HCT116 (cell line): ENCODE measurements around the gene TMEM129. TPM values are rescaled to one million over a fixed set of nuclear protein-coding genes. Genes with fewer than 3 reads are reported as not detected.

ENCODE experiments used
- ATAC-seq: fragments of 200-7000 bp; cut with Tn5 transposase; 2 replicates; pipeline ENCODE4 v1.9.1; 2020; ENCODE audit warnings: mild to moderate bottlenecking, moderate library complexity
- BruUV-seq: library from RNA; stranded (reverse); fragments of 400-500 nt; replicated peaks from 2 replicates; lab custom pipeline; 2021; lab: Mats Ljungman, UMichigan
- CTCF ChIA-PET: fragments of 300-600 bp; sonication (Branson Sonifier 250); formaldehyde crosslinking; loops from one replicate; lab custom pipeline; 2021; ENCODE audit warnings: antibody characterized with exemption; lab: Charles Lee
- POLR2A ChIA-PET: fragments of 300-600, 350-600 bp; sonication (Branson Sonifier 250); formaldehyde crosslinking; loops from one replicate; lab custom pipeline; 2021; ENCODE audit warnings: antibody characterized with exemption; lab: Charles Lee
- RAD21 ChIA-PET, 2 experiments: fragments of 300-600 bp; sonication (Branson Sonifier 250); formaldehyde crosslinking; loops; one replicate each; lab custom pipeline; 2023; ENCODE audit warnings: low total read pairs in 2 of 2; ENCODE audit not compliant: uncharacterized antibody in 2 of 2, unreplicated experiment in 2 of 2, low non-redundant PET in 1 of 2; lab: Charles Lee
- DNase-seq: peaks from one replicate; pipeline ENCODE4 v3.0.0-alpha.2; 2010; ENCODE audit warnings: low read depth, low spot score
- H2AFZ ChIP-seq: fragments of 200-600 bp; shearing (Covaris generic), sonication (generic); 2 replicates; pipeline ENCODE4 v1.6.1; 2017; ENCODE audit warnings: low read depth, mixed run types, mixed read lengths, antibody characterized with exemption, low read length; ENCODE audit not compliant: poor library complexity, severe bottlenecking
- H3K27ac ChIP-seq: 2 replicates; pipeline ENCODE4 v1.5.1; 2012; ENCODE audit warnings: low read depth, low read length
- H3K27me3 ChIP-seq: fragments of 200-600 bp; sonication (generic); 2 replicates; pipeline ENCODE4 v1.6.1; 2016; ENCODE audit warnings: mixed run types, low read length, mixed read lengths; ENCODE audit not compliant: insufficient read depth
- H3K36me3 ChIP-seq, 2 experiments: fragments of 200-500 bp in 1 of 2; fragments of 200-600 bp in 1 of 2; sonication (Bioruptor generic) in 1 of 2; sonication (generic) in 1 of 2; 2 replicates each; pipeline versions ENCODE4 v1.5.1 to v1.6.1; 2014 to 2016; ENCODE audit warnings: low read length in 2 of 2, inconsistent platforms in 1 of 2, mixed read lengths in 1 of 2, mixed run types in 1 of 2; ENCODE audit not compliant: insufficient read depth in 2 of 2, control insufficient read depth in 1 of 2
- H3K4me1 ChIP-seq, 2 experiments: fragments of 200-600 bp in 1 of 2; sonication (generic) in 1 of 2; 2 replicates each; pipeline versions ENCODE4 v1.5.1 to v1.6.1; 2012 to 2017; ENCODE audit warnings: low read length in 2 of 2, inconsistent platforms in 1 of 2, mild to moderate bottlenecking in 1 of 2, mixed read lengths in 1 of 2, mixed run types in 1 of 2, moderate library complexity in 1 of 2; ENCODE audit not compliant: insufficient read depth in 2 of 2, control insufficient read depth in 1 of 2
- H3K4me2 ChIP-seq: fragments of 200-600 bp; sonication (generic); 2 replicates; pipeline ENCODE4 v1.6.1; 2017; ENCODE audit warnings: mixed run types, low read length, mixed read lengths
- H3K4me3 ChIP-seq, 2 experiments: fragments of 200-600 bp in 1 of 2; sonication (generic) in 1 of 2; replicated peaks in 1 of 2; 2 replicates each; pipeline ENCODE4 v1.5.1; 2011 to 2016; ENCODE audit warnings: low read length in 2 of 2, control low read depth in 1 of 2, low read depth in 1 of 2, mild to moderate bottlenecking in 1 of 2, mixed read lengths in 1 of 2, mixed run types in 1 of 2
- H3K79me2 ChIP-seq: fragments of 200-600 bp; sonication (generic); 2 replicates; pipeline ENCODE4 v1.6.1; 2017; ENCODE audit warnings: mild to moderate bottlenecking, mixed run types, low read length, moderate library complexity, mixed read lengths; ENCODE audit not compliant: insufficient read depth
- H3K9ac ChIP-seq: fragments of 200-600 bp; sonication (generic); 2 replicates; pipeline ENCODE4 v1.6.1; 2016; ENCODE audit warnings: low read length, mixed read lengths
- H3K9me2 ChIP-seq: fragments of 200-600 bp; sonication (generic), shearing (Covaris generic); 2 replicates; pipeline ENCODE4 v1.6.1; 2017; ENCODE audit warnings: mixed run types, mild to moderate bottlenecking, moderate library complexity; ENCODE audit not compliant: insufficient read depth
- H3K9me3 ChIP-seq, 2 experiments: fragments of 200-500 bp in 1 of 2; fragments of 200-600 bp in 1 of 2; sonication (Bioruptor generic) in 1 of 2; sonication (generic) in 1 of 2; 2 replicates each; pipeline ENCODE4 v1.6.1; 2014 to 2017; ENCODE audit warnings: low read length in 2 of 2, mixed read lengths in 2 of 2, inconsistent platforms in 1 of 2, low read depth in 1 of 2, mild to moderate bottlenecking in 1 of 2, mixed run types in 1 of 2, moderate library complexity in 1 of 2; ENCODE audit not compliant: control insufficient read depth in 1 of 2, insufficient read depth in 1 of 2
- H4K20me1 ChIP-seq: fragments of 200-600 bp; sonication (generic), shearing (Covaris generic); 2 replicates; pipeline ENCODE4 v1.6.1; 2017; ENCODE audit warnings: mixed run types, mild to moderate bottlenecking, moderate library complexity; ENCODE audit not compliant: insufficient read depth
- ATF3 ChIP-seq: IDR thresholded peaks from 2 replicates; pipeline ENCODE4 v1.6.1; 2012
- JUND ChIP-seq: IDR thresholded peaks from 2 replicates; pipeline ENCODE4 v1.6.1; 2012
- RAD21 ChIP-seq: IDR thresholded peaks from 2 replicates; pipeline ENCODE4 v1.6.1; 2012; ENCODE audit warnings: low read depth, mild to moderate bottlenecking
- SP1 ChIP-seq: IDR thresholded peaks from 2 replicates; pipeline ENCODE4 v1.6.1; 2012; ENCODE audit warnings: low read depth
- TCF7L2 ChIP-seq: IDR thresholded peaks from 2 replicates; pipeline ENCODE4 v1.7.0; 2011; ENCODE audit warnings: borderline replicate concordance, inconsistent platforms; ENCODE audit not compliant: insufficient read depth, insufficient read length; ENCODE audit errors: extremely low read depth
- ZFX ChIP-seq: fragments of 450-650 bp; IDR thresholded peaks from 2 replicates; pipeline ENCODE4 v1.6.1; 2017
- intact Hi-C: fragments of 100-400 bp; cut with micrococcal nuclease; formaldehyde crosslinking; loops from 2 replicates; pipeline ENCODE4 v1.10.0; 2022
- total RNA-seq: library from RNA; stranded (reverse); gene quantifications from one replicate; pipeline ENCODE4 v1.2.1, GENCODE V29; 2021; ENCODE audit not compliant: unreplicated experiment

Gene TMEM129
- total RNA-seq, 1 experiment from 2014 or later = 29.4 TPM

DNA sequence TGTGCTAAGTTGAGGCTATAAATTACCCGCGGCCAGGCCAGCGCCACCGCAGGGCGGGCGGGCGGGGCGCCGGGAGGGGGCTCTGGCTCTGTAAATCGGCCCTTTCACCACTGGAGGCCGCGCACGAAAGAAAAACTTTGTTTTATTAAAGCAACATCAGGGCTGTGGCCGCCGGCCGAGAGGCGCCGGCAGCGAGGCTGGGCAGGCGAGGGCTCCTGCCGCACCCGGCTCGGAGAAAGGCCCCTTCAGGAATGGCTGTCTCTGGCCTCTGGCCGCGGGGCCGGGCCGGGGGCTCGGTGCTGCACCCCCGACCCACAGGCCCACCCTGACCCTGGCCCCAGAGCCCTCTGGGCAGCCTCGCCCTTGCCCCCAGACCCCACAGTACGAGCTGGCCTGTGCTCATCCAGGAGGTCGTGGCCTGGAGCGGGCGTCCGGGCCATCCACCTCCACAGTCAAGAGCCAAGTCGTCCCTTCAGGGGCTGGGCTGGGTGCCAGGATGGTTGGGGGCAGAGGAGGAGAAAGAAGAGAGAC lies 42.5 kb upstream of the TMEM129 start:
- Histone ChIP-seq H3K9ac (peak overlapping the region; percentile 33; the same call in 1 of the 2 replicates), H3K36me3 (no peaks in the 10 kb centered on the region), H3K27me3 (no peaks in the 10 kb centered on the region), H4K20me1 (no peaks in the 10 kb centered on the region), H3K9me3 (no peaks in the 10 kb centered on the region), H3K9me2 (no peaks in the 10 kb centered on the region), H3K4me1 (peaks cover 41% of the 10 kb centered on the region in 2 experiments), H3K4me3 (no peak overlapping the region), H3K79me2 (no peaks in the 10 kb centered on the region), H2AFZ (no peak overlapping the region), H3K27ac (peak overlapping the region; percentile 70; the same call in 1 of the 2 replicates), H3K4me2 (peak overlapping the region; percentile 60)
- ATAC-seq = peak; percentile 41
- ChIA-PET POLR2A (interaction anchor here (0.8 kb wide), 1 partner anchor 14 kb away, joined by 3 read pairs; no protein-coding TSS in a partner anchor), RAD21 (no interaction called here), CTCF (interaction anchor here (1.5 kb wide), 1 partner anchor 10 kb away, joined by 3 read pairs; no protein-coding TSS in a partner anchor)
- BruUV-seq = no TSS peak
- intact Hi-C loops = no loop called here
- no peak for DNase-seq
- TF ChIP-seq RAD21 = no peak
- TF ChIP-seq ZFX = peak; percentile 39; the same call in 1 of the 2 replicates

- no peaks in the 10 kb centered on the region for H3K27me3 ChIP-seq
- TF ChIP-seq JUND (no peak), TCF7L2 (no peak), SP1 (no peak), ATF3 (no peak), ZFX (no peak)
- H3K9ac ChIP-seq = peak overlapping the region; percentile 33; the same call in 1 of the 2 replicates
- BruUV-seq = no TSS peak
- ChIA-PET CTCF (interaction anchor here (1.5 kb wide), 1 partner anchor 10 kb away, joined by 3 read pairs; no protein-coding TSS in a partner anchor), POLR2A (no interaction called here), RAD21 (no interaction called here)
- H3K4me1 ChIP-seq = peaks cover 36% of the 10 kb centered on the region in 2 experiments
- H3K4me2 ChIP-seq = peak overlapping the region; percentile 60
- no peaks in the 10 kb centered on the region for H3K36me3 ChIP-seq
- no peaks in the 10 kb centered on the region for H3K9me2 ChIP-seq
- H2AFZ ChIP-seq = no peak overlapping the region
- intact Hi-C loops = no loop called here
- no peak for ATAC-seq
- peak overlapping the region; percentile 29; the same call in 1 of the 2 replicates for H3K27ac ChIP-seq
- H3K79me2 ChIP-seq = no peaks in the 10 kb centered on the region
- H4K20me1 ChIP-seq = no peaks in the 10 kb centered on the region
- H3K4me3 ChIP-seq = no peak overlapping the region
- H3K9me3 ChIP-seq = no peaks in the 10 kb centered on the region
- DNase-seq = no peak
Observed at GRCh38 chr4:1763070-1763549, 42.0 kb upstream of the TMEM129 start.
